HG03460 (cell line): ENCODE measurements around the gene RAD51AP2.

Experiments used
- ATAC-seq: cut with Tn5 transposase; IDR thresholded peaks from one replicate; pipeline ENCODE4 v1.9.1; 2021; ENCODE audit not compliant: unreplicated experiment

The RAD51AP2 gene

DNA sequence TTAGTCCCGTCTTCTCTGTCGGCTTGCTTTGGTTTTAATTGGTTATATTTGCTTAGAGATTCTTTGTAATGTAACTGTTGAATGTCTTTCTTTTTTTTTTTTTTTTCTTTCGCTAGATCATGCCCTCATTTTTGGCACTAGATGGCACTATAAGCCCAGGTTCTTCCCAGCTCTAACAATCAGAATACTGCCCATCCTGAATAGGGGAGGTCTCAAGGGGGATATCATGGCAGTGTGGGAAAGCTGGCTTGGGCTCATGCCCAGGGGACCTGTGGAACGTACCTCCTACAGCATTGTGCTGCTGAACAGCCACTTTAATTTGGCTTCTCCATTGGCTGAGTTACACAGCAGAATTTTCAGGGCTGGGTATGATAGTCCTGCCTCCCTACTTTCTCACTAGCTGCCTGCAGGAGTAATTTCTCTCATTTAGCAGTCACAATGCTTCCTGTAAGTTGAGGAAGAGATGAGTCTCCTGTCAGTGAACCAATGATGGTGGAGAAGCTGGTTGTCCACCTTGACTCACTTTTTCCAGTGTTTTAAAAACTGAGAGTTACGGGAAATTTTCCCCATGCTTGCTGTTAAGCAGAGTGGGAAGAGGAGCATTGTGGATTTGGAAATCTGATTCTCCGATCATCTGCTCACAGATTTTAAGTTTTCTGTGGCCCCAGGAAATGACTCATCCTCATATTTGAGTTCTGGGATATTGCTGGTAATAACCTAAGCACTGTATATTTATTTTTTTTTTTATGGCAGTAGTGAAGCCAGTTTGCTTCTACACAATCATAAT, 47.2 kb downstream of the RAD51AP2 start:
- ATAC-seq = no peak

DNA sequence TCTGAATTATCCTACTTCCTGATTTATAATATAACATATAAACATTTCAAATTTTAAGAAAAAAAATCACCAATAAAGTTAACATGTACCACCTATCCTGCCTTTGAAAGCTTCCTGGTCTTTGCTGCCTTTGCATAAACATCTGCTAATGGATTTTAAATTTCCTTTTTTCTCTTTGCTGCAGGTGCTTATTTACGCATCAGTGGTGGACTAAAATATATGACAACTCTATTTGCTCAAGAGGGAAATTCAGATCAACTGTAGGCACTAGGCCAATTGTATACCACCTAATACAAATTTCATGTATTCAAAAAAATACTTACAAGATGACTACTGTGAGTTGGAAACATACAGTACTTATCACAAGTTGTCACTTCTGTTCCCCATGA, 57.2 kb downstream of the RAD51AP2 start:
- ATAC-seq = no peak
